ENCODE results near the gene GOLGA6B.
"Not testable (repeated sequence)": the region's sequence is repeated elsewhere in the genome, so short reads cannot be mapped to it uniquely, and the experiment has no call there.

GOLGA6B gene

DNA sequence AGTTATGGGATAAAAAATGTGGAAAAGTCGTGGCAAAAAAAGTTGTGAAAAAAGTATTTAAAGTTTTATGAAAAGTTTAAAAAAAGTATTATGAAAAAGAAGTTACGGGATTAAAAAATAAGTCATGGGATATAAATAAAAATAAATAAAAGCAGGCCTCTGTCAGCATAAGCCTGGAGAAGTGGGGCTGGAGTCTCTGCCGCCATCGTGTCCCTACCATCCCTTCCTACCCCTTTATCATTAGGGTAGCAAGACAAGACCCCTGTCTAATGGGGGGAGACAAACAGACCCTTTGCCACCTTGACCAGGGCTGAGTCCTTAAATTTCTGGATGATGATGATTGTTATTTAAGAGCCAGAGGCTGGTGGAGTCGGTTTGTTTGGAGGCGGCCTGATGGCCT lies 15.3 kb downstream of the GOLGA6B start:
- DNase-seq, result not testable (repeated sequence)

DNA sequence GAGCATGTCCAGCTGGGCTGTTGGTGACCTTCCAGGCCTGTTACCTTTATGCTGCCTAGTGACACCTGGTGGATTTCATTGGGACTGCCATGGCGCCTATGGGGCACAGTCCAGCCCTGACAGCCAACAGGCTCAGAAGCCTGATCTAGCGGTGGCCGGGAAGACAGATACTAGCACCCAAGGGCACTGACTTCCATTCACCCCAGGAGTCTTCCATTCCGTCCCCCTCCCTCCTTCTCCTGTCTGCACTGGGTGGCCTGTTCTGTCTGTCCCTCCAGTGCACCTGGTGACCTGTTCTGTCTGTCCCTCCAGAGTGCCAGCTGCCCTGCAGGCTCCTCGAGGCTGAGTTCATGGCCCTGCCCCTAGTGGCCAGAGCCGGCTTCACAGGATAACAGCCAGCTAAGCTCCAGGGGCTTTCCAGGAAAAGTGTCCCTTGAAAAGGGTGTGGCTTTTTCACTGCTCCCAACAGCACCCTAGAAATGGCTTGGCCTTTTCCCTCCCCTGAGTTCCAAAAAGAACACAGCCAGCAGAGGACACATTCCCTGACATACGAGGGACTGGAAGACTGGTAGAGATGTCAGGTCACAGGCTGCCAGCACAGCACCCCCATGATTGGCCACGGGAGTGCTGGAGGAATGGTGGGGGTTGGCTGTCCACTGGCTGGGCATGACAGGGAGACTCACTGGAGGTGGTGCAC lies 16.3 kb downstream of the GOLGA6B start:
- not testable (repeated sequence) for DNase-seq

DNA sequence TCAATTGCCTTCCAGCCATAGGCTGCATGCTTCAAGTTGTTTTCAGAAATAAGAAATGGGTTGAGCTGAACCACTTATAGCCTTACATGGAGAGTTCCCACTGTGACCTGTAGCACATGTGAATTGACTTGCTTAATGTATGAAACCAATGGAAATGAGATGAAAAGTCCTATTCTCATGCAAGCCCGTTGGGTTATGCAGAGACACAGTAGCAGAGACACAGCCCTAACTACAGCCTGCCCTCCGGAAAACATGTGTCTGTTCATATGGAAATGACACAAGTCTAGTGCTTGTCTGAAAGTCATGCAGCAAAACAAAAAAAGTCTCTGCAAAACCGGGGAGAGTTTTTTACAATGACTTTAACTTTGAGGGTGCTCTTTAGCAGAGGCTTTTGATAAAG lies 17.0 kb downstream of the GOLGA6B start:
- DNase-seq, result no peak

DNA sequence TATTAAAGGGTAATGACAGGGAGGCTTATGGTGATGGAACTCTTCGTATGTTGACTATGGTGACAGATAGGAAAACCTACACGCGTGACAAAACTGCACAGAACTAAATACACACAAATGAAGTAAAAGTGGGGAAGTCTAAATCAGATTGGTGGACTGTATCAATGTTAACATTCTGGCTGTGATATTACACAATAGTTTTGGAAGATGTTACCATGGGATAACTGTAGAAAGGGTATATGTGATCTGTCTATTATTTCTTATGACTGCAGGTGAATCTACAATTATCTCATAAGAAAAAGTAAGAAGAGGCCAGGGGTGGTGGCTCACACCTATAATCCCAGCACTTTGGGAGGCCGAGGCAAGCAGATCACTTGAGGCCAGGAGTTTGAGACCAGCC lies 22.3 kb downstream of the GOLGA6B start:
- no peak for DNase-seq

DNA sequence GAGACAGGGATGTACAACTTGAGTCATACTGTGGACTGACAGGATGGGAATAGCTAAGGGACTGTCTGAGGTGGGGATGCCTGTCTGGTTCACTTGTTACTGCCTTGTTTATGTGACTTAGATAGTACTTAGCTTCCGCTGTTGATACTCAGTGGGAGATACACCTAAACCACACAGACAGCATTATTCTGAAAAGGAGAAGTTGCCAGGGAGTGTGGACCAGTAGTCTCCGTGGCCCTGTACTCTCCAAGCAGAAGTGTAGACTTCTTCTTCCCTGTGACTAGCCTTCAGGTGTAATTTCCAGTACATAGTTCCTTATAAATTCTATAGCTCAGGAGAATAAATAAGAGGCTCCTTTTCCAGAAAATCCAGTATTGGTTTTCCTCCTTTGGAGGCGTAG lies 26.4 kb downstream of the GOLGA6B start:
- DNase-seq, result no peak

DNA sequence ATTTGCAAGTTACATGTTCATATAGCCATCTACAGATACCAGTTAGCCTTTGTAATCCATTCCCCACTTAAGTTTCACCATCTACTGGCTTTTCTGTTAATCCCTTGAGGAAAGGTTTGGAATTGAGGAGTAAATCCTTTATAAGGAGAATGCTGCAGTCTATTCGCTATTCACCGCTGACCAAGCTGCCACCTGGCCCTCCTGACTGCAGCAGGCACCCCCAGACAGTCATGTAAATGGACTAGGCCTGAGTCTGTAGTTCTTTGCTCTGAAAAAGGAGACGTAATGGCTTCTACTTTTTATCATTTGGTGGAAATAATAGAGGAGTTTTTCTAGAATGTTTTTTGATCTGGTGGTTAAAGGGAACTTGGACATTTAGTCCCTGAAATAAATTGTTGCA lies 28.3 kb downstream of the GOLGA6B start:
- no peak for DNase-seq

DNA sequence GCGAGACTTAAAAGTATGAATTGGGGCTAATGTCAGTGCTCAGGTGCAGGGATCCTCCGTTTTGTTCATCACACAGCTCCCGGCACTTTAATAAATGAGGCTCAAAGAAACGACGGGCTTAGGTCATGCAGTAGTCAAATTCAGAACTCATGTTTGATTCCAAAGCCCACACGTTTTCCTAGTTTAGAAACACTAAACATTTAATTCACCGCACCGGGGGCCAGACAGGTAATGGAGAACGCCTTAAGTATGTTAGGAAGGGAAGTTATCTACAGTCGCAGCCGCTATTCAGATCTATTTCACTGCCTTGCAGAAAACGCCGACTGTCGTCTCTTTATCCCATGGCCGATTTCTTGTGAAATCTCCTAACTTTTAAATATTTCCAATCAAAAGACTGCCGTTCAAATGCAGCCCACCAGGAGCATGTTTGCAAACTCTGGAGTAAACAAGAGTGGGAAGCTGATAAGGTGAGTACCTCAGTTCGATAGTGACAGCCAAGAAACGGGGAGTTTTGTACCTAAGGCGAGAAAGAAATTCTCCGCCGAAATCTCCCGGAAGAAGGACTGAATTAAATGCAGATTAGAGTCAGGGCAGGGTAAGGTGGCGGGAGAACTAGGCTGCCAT lies 30.9 kb downstream of the GOLGA6B start:
- DNase-seq, result no peak

DNA sequence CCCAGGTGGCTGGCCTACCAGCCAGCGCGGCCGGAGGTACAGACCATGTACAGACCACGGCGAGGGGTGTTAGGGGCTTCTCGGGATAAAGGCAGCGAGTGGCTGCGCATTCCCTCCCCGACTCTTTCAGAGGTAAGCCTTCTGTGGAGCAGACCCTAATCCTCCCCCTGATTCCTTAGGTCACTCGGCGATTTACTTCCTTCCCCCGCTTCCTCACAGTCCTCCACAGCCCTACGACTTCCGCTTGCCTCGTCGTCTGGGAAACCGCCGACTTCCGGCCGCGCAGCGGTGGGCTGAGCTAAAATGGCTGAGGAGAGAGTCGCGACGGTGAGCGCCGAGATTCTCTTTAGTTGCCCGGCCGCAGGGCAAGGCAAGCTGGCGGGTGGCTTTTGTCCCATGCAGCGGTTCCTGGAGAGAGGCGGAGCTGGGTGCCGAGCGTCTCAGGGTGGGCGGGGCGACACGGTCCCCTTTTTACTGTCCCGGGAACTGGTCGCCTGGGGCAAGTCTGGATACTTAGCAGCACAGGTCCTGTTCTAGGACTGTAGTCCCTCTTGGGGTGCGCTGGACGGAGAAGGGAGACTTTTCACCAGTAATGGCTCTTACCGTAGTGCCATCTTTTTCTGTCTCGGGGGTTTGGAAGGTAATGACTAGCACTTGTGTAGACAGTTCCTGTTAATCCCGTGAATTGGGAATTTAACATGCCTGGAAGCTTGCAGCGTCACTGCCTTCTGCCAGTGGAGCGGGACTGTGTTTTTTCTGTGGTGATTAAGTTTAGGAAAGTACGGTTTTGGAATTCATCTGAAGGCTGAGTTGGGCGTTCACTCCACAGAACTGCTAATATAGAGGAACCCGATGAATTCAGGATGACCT lies 31.7 kb downstream of the GOLGA6B start, which contains the start of the genes BBS4 and HIGD2B:
TSS of gene BBS4 (plus strand) at position 283 of the 870 bp plus-strand sequence. CDS start at position 304, 21 bp downstream.
TSS of gene HIGD2B (minus strand) at position 258 of the 870 bp plus-strand sequence. CDS start 9,808 bp downstream, outside the sequence.
- no peak for DNase-seq

DNA sequence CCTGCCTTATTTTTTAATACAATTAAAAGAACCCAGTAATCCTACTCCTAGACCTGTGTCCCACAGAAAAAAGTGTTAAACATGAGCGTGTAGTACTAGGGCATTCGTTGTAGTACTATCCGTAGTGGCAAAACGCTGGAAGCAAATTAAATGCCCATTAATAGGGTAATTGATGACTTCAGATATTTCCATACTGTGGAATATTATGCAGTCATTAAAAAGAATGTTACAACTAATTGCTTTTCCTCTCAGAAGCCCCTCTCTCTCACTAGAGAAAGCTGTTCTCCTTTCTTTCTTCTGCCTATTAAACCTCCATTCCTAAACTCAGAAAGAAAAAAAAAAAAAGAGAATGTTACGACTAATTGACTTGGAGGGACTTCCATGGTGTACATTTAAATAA lies 34.2 kb downstream of the GOLGA6B start:
- no peak for DNase-seq

DNA sequence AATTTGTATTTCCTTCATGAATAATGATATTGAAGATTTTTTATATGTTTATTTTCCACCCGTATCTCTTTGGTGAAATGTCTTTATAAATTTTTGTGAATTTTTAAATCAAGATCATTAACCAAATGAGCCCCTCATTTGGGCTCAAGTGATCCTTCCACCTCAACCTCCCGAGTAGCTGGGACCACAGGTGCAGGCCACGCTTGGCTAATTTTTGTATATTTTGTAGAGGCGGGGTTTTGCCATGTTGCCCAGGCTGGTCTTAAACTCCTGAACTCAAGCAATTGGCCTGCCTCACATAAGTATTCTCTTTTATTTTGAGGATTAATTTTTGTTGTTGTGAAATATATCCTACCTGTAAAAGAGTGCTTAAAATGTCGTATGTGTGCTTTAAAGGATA lies 36.4 kb downstream of the GOLGA6B start:
- no peak for DNase-seq

DNA sequence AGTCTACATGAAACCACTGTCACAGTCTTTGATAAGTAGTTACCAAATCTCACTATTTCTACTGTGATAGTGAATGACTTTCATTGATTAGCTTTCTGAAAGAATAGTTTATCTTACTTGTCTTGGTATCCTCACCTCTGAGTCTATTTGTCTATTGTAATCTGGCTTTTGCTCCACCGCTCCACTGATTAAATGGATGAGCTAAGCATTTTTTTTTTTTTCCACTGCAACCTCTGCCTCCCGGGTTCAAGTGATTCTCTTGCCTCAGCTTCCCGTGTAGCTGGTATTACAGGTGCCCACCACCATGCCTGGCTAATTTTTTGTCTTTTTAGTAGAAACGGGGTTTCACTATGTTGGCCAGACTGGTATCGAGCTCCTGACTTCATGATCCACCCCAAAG lies 44.4 kb downstream of the GOLGA6B start:
- DNase-seq, result no peak

DNA sequence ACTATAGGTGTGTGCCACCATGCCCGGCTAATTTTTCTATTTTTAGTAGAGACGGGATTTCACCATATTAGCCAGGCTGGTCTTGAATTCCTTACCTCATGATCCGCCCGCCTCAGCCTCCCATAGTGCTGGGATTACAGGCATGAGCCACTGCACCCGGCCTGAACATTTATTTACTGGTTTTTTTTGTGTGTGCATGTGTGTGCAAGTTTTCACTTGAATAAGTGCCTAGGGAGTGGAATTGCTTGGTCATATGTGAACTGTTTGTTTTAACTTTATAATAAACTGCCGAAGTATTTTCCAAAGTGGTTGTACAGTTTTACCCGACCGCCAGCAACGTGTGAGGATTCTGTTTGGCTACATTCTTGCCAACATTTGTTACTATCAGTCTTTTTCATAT lies 45.6 kb downstream of the GOLGA6B start:
- DNase-seq, result no peak

DNA sequence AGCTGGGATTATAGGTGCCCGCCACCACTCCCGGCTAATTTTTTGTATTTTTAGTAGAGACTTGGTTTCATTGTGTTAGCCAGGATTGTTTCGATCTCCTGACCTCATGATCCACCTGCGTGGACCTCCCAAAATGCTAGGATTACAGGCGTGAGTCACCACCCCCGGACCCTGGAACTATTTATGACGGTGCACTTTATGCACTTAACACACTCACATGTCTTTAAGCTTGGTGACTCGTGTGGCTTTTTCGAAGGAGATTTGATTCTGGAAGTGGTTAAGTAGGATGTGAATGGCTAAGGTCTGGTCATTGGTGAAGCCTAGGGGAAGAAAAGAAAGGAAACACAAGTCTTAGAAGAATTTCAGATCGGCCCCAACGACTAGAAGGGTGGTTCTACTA lies 51.8 kb downstream of the GOLGA6B start:
- no peak for DNase-seq

DNA sequence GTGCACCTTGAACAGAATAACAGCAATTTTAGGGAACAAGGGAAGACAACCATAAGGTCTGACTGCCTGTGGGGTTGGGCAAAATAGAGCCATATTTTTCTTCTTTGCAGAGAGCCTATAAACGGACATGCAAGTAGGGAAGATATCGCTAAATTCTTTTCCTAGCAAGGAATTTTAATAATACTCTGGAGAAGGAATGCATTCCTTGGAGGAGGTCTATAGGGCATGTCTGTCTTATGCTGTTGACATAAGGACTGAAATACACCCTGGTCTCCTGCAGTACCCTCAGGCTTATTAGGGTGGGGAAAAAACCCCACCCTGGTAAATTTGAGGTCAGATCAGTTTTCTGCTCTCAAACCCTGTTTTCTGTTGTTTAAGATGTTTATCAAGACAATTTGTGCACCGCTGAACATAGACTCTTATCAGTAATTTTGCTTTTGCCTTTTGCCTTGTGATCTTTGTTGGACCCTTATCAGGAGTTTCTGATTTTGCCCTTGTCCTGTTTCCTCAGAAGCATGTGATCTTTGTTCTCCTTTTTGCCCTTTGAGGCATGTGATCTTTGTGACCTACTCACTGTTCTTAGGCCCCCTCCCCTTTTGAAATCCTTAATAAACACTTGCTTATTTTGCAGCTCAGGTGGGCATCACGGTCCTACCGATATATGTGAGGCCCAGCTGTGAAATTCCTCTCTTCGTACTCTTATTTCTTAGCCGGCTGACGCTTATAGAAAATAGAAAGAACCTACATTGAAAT lies 54.2 kb downstream of the GOLGA6B start:
- not testable (repeated sequence) for DNase-seq

All from SW 1271 (cell line).